ENCODE data around the gene GPC6.

GPC6 gene

DNA sequence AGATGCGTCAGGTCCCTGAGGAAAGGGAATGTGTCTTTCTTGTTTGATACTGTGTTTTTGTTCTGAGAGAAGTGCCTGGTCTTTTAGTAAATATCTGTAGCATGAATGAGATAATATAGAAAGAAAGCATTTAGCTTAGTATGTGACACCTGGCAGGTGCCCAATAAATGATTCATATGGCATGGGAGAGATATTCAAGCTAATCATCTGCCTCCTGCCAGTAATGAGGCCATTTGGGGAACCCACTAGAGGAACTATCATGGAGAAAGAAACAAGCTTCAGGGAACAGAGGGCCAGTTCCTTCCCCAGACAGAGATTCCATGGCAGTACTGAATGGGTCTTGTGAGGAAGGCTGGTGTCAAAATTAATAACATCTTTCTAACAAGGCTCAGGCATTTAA lies 648.9 kb downstream of the GPC6 start:
- TF ChIP-seq, protein P1, sequence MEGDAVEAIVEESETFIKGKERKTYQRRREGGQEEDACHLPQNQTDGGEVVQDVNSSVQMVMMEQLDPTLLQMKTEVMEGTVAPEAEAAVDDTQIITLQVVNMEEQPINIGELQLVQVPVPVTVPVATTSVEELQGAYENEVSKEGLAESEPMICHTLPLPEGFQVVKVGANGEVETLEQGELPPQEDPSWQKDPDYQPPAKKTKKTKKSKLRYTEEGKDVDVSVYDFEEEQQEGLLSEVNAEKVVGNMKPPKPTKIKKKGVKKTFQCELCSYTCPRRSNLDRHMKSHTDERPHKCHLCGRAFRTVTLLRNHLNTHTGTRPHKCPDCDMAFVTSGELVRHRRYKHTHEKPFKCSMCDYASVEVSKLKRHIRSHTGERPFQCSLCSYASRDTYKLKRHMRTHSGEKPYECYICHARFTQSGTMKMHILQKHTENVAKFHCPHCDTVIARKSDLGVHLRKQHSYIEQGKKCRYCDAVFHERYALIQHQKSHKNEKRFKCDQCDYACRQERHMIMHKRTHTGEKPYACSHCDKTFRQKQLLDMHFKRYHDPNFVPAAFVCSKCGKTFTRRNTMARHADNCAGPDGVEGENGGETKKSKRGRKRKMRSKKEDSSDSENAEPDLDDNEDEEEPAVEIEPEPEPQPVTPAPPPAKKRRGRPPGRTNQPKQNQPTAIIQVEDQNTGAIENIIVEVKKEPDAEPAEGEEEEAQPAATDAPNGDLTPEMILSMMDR (IDR thresholded peaks at IDR 0.05; ENCODE audit: low read depth, low read length, missing control alignments) = no peak
- H3K4me3 ChIP-seq (replicated peaks; ENCODE audit: low read depth, low read length) = no peak overlapping the region
- DNase-seq (ENCODE audit: extremely low read depth, low read depth) = no peak

DNA sequence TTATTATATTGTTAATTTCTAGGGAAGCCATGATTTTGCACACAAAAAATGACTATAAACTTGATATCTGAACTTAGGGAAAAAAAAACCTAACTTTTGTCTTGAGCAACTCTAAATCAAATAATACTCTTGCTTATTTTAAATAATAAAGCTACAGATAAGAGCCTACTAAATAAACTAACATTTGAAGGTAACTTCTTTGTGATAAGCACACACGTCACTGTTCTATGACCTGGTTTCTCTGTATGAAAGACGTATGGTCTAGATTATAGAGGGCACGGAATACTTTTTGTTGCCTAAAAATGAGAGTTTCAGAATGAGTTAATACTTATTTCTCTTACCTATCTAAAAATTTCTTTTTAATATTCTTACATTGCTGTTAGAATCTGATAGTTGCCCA lies 649.6 kb downstream of the GPC6 start:
- DNase-seq (ENCODE audit: extremely low read depth, low read depth) = no peak
- no peak overlapping the region for H3K4me3 ChIP-seq (replicated peaks; ENCODE audit: low read depth, low read length)
- TF ChIP-seq, protein P1 (IDR thresholded peaks at IDR 0.05; ENCODE audit: low read depth, low read length, missing control alignments) = no peak

DNA sequence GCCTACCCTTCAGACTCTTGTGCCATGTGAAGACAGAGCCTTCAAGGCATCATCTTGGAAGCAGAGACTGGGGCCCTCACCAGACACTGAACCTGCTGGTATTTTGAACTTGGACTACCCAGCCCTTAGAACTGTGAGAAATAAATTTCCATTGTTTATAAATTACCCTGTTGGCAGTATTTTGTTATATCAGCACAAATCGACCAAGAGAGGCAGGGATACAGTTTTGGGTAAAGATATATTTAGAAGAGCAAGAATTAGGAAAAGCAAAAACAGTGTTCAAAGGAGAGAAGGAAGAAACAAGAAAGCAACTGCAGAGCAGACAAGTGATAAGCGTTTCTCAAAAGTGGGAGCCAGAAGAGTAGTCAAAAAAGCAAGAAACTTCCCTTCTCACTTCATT lies 652.1 kb downstream of the GPC6 start:
- TF ChIP-seq, protein P1 (IDR thresholded peaks at IDR 0.05; ENCODE audit: low read depth, low read length, missing control alignments) = no peak
- no peak for DNase-seq (ENCODE audit: extremely low read depth, low read depth)
- no peak overlapping the region for H3K4me3 ChIP-seq (replicated peaks; ENCODE audit: low read depth, low read length)

DNA sequence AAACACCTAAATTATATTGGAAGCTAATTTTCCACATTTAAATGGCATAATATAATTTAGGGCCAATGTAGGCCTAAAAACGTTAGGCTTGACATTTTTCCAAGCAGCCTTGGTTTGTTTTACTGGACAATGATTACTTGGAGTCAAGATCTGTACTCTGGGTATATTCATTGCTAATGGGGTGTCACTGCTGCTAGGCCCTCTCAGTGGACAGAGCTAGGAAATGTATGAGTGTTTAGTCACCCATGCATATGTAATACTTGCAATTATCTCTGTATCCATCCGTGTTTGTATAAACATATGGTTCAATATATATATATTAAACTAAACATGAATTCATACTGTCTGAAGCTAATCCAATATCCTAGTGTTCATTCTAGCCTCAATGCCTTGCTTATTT lies 654.8 kb downstream of the GPC6 start:
- H3K4me3 ChIP-seq (replicated peaks; ENCODE audit: low read depth, low read length) = no peak overlapping the region
- TF ChIP-seq, protein P1 (IDR thresholded peaks at IDR 0.05; ENCODE audit: low read depth, low read length, missing control alignments) = no peak
- no peak for DNase-seq (ENCODE audit: extremely low read depth, low read depth)

DNA sequence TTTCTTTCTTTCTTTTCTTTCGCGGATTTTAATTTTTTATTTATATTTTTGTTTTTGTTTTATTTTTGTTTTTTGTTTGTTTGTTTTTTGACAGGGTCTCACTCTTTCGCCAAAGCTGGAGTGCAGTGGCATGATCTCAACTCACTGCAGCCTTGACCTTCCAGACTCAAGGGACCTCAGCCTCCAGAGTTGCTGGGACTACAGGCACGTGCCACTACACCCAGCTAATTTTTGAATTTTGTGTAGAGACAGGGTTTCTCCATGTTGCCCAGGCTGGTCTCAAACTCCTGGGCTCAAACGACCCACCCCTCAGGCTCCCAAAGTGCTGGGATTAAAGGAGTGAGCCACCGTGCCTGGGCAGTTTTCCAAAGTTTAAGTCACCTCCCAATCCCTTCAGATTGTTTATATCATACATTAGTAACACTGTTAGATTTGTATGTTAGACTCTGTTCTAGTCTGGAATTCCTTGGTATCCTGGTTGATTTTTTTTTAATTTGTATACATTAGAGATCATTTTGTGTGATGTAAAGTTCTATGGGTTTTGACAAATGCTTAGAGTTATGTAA lies 655.6 kb downstream of the GPC6 start:
- H3K4me3 ChIP-seq (replicated peaks; ENCODE audit: low read depth, low read length) = no peak overlapping the region
- TF ChIP-seq, protein P1 (IDR thresholded peaks at IDR 0.05; ENCODE audit: low read depth, low read length, missing control alignments) = no peak
- peak; percentile 32 for DNase-seq (ENCODE audit: extremely low read depth, low read depth)

DNA sequence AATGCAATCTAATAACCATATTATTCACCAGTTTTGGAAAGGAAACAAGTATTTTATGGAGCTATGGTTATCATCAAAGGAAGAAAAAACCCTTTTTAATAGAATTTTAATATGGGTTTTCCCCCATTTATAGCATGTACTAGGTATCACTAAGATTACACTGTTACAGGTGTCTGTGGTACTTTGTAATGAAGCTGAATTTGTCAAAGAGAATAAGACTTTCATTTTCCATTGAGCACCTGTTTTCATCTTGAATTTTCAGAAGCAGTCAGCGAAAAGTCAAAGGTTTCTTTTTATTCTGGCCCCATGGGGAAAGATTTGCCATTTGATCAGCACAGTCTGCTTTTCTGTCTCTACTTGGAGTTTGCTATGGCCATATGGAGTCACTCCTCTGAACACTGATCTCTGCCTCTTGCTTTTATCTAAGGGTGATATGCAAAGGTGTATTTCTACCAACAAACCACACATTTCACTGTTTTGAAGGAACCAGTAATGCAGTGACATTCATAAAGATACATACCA lies 662.9 kb downstream of the GPC6 start:
- no peak for DNase-seq (ENCODE audit: extremely low read depth, low read depth)
- H3K4me3 ChIP-seq (replicated peaks; ENCODE audit: low read depth, low read length) = no peak overlapping the region
- TF ChIP-seq, protein P1 (IDR thresholded peaks at IDR 0.05; ENCODE audit: low read depth, low read length, missing control alignments) = no peak

DNA sequence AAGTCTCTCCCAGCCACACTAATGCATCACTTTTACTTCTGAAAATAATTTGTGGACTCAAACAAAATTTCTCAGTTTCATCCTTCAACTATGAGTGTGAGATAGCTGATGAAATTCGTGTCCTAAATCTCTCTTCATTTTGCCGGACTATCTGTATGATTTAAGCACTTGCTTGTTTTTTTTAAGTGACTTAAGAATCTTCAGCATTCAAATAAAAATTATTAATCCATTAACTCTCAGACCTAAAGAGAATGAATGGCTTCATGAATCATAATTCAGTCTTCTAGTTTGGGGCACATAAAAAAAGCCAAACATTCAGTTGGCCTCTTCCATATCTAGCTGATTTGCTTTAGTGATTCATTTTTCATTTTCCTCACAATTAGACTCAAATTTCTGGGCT lies 673.4 kb downstream of the GPC6 start:
- no peak overlapping the region for H3K4me3 ChIP-seq (replicated peaks; ENCODE audit: low read depth, low read length)
- DNase-seq (ENCODE audit: extremely low read depth, low read depth) = no peak
- TF ChIP-seq, protein P1 (IDR thresholded peaks at IDR 0.05; ENCODE audit: low read depth, low read length, missing control alignments) = no peak
